SH-SY5Y (cell line): ENCODE measurements around the gene ANAPC4.

Experiments
- GATA2 ChIP-seq: IDR thresholded peaks from 2 replicates; pipeline ENCODE4 v1.6.1; 2011; ENCODE audit warnings: mild to moderate bottlenecking, low read depth, low read length
- GATA3 ChIP-seq: IDR thresholded peaks from 2 replicates; pipeline ENCODE4 v1.6.1; 2011; ENCODE audit warnings: low read depth, mild to moderate bottlenecking, low read length, moderate library complexity

ANAPC4 gene

GRCh38 chr4:25467843-25468242, 90.8 kb downstream of the ANAPC4 start:
- no peak for TF ChIP-seq GATA3
- TF ChIP-seq GATA2 = no peak
